HEK293 (cell line): ENCODE results near the gene ITGA5.

Experiments used
- CTCF ChIA-PET: fragments of 350-600 bp; formaldehyde crosslinking; extraction: SDS; loops from one replicate; lab custom pipeline; 2021; ENCODE audit warnings: antibody characterized with exemption; lab: Yijun Ruan, JAX
- POLR2A ChIA-PET: fragments of 300-600 bp; formaldehyde crosslinking; extraction: SDS; loops from one replicate; lab custom pipeline; 2020; ENCODE audit warnings: antibody characterized with exemption, inconsistent platforms; lab: Yijun Ruan, JAX
- H3K27ac ChIP-seq: fragments of 200-500 bp; sonication (Bioruptor generic); 2 replicates; pipeline ENCODE4 v1.5.1; 2014; ENCODE audit warnings: low read depth, low read length, control low read depth, inconsistent platforms; ENCODE audit errors: extremely low read depth
- H3K36me3 ChIP-seq, 2 experiments: fragments of 200-500 bp in 1 of 2; sonication (Bioruptor generic) in 1 of 2; 1 replicate in 1 of 2; 2 replicates in 1 of 2; pipeline ENCODE4 v1.5.1; 2014 to 2017; ENCODE audit warnings: inconsistent platforms in 2 of 2, low read length in 2 of 2; ENCODE audit not compliant: control insufficient read depth in 2 of 2, insufficient read depth in 1 of 2
- H3K4me1 ChIP-seq: fragments of 200-500 bp; sonication (Bioruptor generic); 2 replicates; pipeline ENCODE4 v1.5.1; 2014; ENCODE audit warnings: mild to moderate bottlenecking, low read length, inconsistent platforms; ENCODE audit not compliant: control insufficient read depth, insufficient read depth
- H3K4me3 ChIP-seq: 2 replicates; pipeline ENCODE4 v1.5.1; 2011; ENCODE audit warnings: low read depth, mild to moderate bottlenecking, control low read depth, low read length, moderate library complexity
- H3K9me3 ChIP-seq: fragments of 200-500 bp; sonication (Bioruptor generic); 2 replicates; pipeline ENCODE4 v1.5.1; 2014; ENCODE audit warnings: low read depth, low read length, inconsistent platforms; ENCODE audit not compliant: control insufficient read depth, insufficient read depth
- MZF1 ChIP-seq: fragments of 450-650 bp; formaldehyde crosslinking; IDR thresholded peaks from 2 replicates; pipeline ENCODE4 v1.5.1; 2017; ENCODE audit warnings: missing biosample characterization, missing genetic modification characterization, borderline replicate concordance
- PRDM1 ChIP-seq: fragments of 450-650 bp; formaldehyde crosslinking; IDR thresholded peaks from 2 replicates; pipeline ENCODE4; 2016; ENCODE audit warnings: missing biosample characterization, missing genetic modification characterization
- ZBTB17 ChIP-seq: fragments of 450-650 bp; formaldehyde crosslinking; IDR thresholded peaks from 2 replicates; pipeline ENCODE4 v1.5.1; 2016; ENCODE audit warnings: missing biosample characterization, missing genetic modification characterization
- ZBTB48 ChIP-seq: fragments of 450-650 bp; formaldehyde crosslinking; IDR thresholded peaks from 2 replicates; pipeline ENCODE4 v1.5.1; 2016; ENCODE audit warnings: missing biosample characterization, missing genetic modification characterization
- ZFHX2 ChIP-seq: fragments of 450-650 bp; formaldehyde crosslinking; conservative IDR thresholded peaks from 2 replicates; pipeline ENCODE4 v1.5.1; 2016; ENCODE audit warnings: missing biosample characterization, missing genetic modification characterization
- ZFP41 ChIP-seq: fragments of 450-650 bp; formaldehyde crosslinking; IDR thresholded peaks from 2 replicates; pipeline ENCODE4 v1.5.1; 2016; ENCODE audit warnings: missing biosample characterization, missing genetic modification characterization, borderline replicate concordance
- ZFP69B ChIP-seq: fragments of 450-650 bp; formaldehyde crosslinking; IDR thresholded peaks from 2 replicates; pipeline ENCODE4 v1.5.1; 2016; ENCODE audit warnings: missing biosample characterization, missing genetic modification characterization
- ZNF10 ChIP-seq: fragments of 450-650 bp; formaldehyde crosslinking; IDR thresholded peaks from 2 replicates; pipeline ENCODE4 v1.5.1; 2017; ENCODE audit warnings: missing biosample characterization, missing genetic modification characterization
- ZNF121 ChIP-seq: fragments of 450-650 bp; formaldehyde crosslinking; IDR thresholded peaks from 2 replicates; pipeline ENCODE4 v1.5.1; 2016; ENCODE audit warnings: missing biosample characterization, missing genetic modification characterization
- ZNF184 ChIP-seq: fragments of 450-650 bp; IDR thresholded peaks from 2 replicates; pipeline ENCODE4 v1.5.1; 2018; ENCODE audit warnings: missing biosample characterization, mild to moderate bottlenecking, missing genetic modification characterization
- ZNF2 ChIP-seq: fragments of 450-650 bp; formaldehyde crosslinking; IDR thresholded peaks from 2 replicates; pipeline ENCODE4 v1.5.1; 2016; ENCODE audit warnings: missing biosample characterization, missing genetic modification characterization
- ZNF223 ChIP-seq: fragments of 450-650 bp; formaldehyde crosslinking; IDR thresholded peaks from 2 replicates; pipeline ENCODE4 v1.5.1; 2016; ENCODE audit warnings: missing biosample characterization, missing genetic modification characterization
- ZNF596 ChIP-seq: fragments of 450-650 bp; IDR thresholded peaks from 2 replicates; pipeline ENCODE4 v1.5.0; 2018; ENCODE audit warnings: missing biosample characterization, mild to moderate bottlenecking, missing genetic modification characterization, moderate library complexity
- ZSCAN23 ChIP-seq: fragments of 450-650 bp; formaldehyde crosslinking; IDR thresholded peaks from 2 replicates; pipeline ENCODE4 v1.5.1; 2016; ENCODE audit warnings: missing biosample characterization, missing genetic modification characterization
- TF ChIP-seq, protein P1 (sequence below): fragments of 450-650 bp; formaldehyde crosslinking; conservative IDR thresholded peaks from 2 replicates; pipeline ENCODE4 v1.5.1; 2016; ENCODE audit warnings: low read depth, missing biosample characterization, missing genetic modification characterization
- TF ChIP-seq, protein P2 (sequence below): fragments of 450-650 bp; formaldehyde crosslinking; IDR thresholded peaks from 2 replicates; pipeline ENCODE4 v1.5.1; 2016; ENCODE audit warnings: missing biosample characterization, missing genetic modification characterization
- TF ChIP-seq, protein P3 (sequence below): fragments of 450-650 bp; formaldehyde crosslinking; optimal IDR thresholded peaks from 2 replicates; pipeline ENCODE3; 2016; ENCODE audit warnings: missing biosample characterization, mild to moderate bottlenecking, missing genetic modification characterization
- TF ChIP-seq, protein P4 (sequence below): fragments of 450-650 bp; formaldehyde crosslinking; IDR thresholded peaks from 2 replicates; pipeline ENCODE4 v1.5.1; 2016; ENCODE audit warnings: missing biosample characterization, missing genetic modification characterization
- TF ChIP-seq, protein P5 (sequence below): fragments of 450-650 bp; formaldehyde crosslinking; IDR thresholded peaks from 2 replicates; pipeline ENCODE4 v1.5.1; 2016; ENCODE audit warnings: missing biosample characterization, missing genetic modification characterization
- TF ChIP-seq, protein P6 (sequence below): fragments of 450-650 bp; formaldehyde crosslinking; IDR thresholded peaks from 2 replicates; pipeline ENCODE4 v1.5.1; 2017; ENCODE audit warnings: missing biosample characterization, missing genetic modification characterization

ITGA5 gene

DNA sequence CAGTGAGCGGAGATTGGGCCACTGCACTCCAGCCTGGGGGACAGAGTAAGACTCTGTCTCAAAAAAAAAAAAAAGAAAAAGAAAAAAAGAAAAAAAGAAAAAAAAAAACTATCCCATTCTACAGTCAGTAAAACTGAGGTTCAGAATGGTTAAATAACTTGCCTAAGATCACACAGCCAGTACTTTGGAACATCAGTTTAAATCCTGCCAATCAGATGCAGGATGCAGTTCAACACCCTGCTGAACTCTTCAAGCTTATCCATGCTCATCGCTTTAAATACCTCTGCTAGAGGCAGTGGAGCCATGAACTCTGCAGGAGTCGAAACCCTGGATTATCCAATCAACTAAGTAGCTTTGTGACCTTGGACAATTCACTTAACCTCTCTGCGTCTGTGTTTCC lies 37.9 kb downstream of the ITGA5 start:
- Histone ChIP-seq H3K4me3 (no peak overlapping the region), H3K36me3 (peaks cover 0 to 68% of the 10 kb centered on the region in 2 experiments; a peak in 1 of 3 replicates), H3K9me3 (no peaks in the 10 kb centered on the region)
- ChIA-PET POLR2A (interaction anchor here (0.5 to 2.9 kb wide), 3 partner anchors 10 to 101 kb away, joined by 3 to 16 read pairs (median 9); partner anchors contain the start of genes CBX5 and HNRNPA1), CTCF (interaction anchor here (0.6 to 6.4 kb wide), 33 partner anchors 10 to 1876 kb away, joined by 3 to 85 read pairs (median 5); partner anchors contain the start of gene ITGA5)
- TF ChIP-seq, protein P1, sequence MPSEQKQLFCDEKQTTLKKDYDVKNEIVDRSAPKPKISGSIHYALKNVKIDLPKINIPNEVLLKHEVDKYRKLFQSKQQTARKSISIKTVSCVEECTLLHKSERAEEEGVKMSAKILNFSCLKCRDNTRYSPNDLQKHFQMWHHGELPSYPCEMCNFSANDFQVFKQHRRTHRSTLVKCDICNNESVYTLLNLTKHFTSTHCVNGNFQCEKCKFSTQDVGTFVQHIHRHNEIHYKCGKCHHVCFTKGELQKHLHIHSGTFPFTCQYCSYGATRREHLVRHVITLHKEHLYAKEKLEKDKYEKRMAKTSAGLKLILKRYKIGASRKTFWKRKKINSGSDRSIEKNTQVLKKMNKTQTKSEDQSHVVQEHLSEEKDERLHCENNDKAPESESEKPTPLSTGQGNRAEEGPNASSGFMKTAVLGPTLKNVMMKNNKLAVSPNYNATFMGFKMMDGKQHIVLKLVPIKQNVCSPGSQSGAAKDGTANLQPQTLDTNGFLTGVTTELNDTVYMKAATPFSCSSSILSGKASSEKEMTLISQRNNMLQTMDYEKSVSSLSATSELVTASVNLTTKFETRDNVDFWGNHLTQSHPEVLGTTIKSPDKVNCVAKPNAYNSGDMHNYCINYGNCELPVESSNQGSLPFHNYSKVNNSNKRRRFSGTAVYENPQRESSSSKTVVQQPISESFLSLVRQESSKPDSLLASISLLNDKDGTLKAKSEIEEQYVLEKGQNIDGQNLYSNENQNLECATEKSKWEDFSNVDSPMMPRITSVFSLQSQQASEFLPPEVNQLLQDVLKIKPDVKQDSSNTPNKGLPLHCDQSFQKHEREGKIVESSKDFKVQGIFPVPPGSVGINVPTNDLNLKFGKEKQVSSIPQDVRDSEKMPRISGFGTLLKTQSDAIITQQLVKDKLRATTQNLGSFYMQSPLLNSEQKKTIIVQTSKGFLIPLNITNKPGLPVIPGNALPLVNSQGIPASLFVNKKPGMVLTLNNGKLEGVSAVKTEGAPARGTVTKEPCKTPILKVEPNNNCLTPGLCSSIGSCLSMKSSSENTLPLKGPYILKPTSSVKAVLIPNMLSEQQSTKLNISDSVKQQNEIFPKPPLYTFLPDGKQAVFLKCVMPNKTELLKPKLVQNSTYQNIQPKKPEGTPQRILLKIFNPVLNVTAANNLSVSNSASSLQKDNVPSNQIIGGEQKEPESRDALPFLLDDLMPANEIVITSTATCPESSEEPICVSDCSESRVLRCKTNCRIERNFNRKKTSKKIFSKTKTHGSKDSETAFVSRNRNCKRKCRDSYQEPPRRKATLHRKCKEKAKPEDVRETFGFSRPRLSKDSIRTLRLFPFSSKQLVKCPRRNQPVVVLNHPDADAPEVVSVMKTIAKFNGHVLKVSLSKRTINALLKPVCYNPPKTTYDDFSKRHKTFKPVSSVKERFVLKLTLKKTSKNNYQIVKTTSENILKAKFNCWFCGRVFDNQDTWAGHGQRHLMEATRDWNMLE, result no peak
- TF ChIP-seq PRDM1 (tag by site-specific recombination), result no peak
- TF ChIP-seq, protein P2, sequence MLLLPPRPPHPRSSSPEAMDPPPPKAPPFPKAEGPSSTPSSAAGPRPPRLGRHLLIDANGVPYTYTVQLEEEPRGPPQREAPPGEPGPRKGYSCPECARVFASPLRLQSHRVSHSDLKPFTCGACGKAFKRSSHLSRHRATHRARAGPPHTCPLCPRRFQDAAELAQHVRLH (tag by site-specific recombination), result peak; percentile 51; the same call in 1 of the 2 replicates
- no peak for TF ChIP-seq ZNF10
- TF ChIP-seq, all 188 proteins: peak for 1
- no peak overlapping the region for H3K27ac ChIP-seq
- H3K4me1 ChIP-seq, result peaks cover 6% of the 10 kb centered on the region

DNA sequence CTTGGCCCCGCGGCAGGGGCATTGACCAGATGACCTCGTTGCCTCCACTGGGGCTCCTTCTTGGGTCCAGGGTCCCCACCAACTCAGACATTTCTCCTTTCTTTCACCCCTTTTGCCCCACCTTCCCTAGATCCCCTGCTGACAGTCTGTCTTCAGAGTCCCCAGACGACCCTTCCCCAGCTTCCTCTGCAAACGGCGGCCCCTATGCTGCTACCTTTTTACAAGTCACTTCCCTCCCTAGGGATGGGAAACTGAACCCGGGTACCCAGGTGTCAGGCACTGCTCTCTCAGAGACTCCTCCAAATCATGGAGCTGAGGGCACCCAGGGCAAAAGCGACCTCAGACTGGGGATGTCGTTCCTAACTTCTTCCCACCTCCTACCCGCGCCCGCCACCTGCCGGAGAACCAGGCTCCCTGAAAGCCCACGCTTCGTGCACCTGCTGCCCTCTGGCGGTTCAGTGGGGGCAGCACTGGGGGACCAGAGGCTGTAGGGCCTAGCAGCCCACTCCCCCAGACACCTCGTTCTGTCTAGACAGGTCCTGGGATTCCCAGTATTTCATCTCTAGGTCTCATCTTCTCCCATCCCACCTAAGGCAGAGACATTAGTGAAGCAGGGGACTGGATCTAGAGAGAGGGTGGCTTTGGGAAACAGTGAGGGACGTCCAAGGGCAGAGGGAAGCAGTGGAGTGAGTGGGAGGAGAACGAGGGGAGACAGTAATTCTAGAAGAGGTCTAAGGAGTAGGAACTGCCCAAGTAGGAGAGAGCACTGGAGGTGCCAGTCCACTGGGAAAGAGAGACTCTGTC lies 39.5 kb downstream of the ITGA5 start:
- H3K27ac ChIP-seq, result no peak overlapping the region; the same call in 1 of the 2 replicates
- CTCF ChIA-PET, result interaction anchor here (0.6 to 6.4 kb wide), 71 partner anchors 8 to 1554 kb away, joined by 3 to 85 read pairs (median 5); partner anchors contain the start of genes COPZ1, HOXC10, HOXC4 and ITGA5
- H3K4me3 ChIP-seq, result peak overlapping the region; percentile 42
- TF ChIP-seq ZFP69B (tag by site-specific recombination), result no peak
- TF ChIP-seq, protein P3, sequence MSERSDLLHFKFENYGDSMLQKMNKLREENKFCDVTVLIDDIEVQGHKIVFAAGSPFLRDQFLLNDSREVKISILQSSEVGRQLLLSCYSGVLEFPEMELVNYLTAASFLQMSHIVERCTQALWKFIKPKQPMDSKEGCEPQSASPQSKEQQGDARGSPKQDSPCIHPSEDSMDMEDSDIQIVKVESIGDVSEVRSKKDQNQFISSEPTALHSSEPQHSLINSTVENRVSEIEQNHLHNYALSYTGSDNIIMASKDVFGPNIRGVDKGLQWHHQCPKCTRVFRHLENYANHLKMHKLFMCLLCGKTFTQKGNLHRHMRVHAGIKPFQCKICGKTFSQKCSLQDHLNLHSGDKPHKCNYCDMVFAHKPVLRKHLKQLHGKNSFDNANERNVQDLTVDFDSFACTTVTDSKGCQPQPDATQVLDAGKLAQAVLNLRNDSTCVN (tag by site-specific recombination), result peak; percentile 25
- peak; percentile 92 for TF ChIP-seq ZNF2
- 0 out of 2 replicates have a peak, but pooled peaks have one; percentile 22 for TF ChIP-seq ZNF184 (tag by site-specific recombination)
- TF ChIP-seq ZNF121, result no peak
- no peak for TF ChIP-seq ZFP41 (tag by site-specific recombination)
- TF ChIP-seq, protein P4, sequence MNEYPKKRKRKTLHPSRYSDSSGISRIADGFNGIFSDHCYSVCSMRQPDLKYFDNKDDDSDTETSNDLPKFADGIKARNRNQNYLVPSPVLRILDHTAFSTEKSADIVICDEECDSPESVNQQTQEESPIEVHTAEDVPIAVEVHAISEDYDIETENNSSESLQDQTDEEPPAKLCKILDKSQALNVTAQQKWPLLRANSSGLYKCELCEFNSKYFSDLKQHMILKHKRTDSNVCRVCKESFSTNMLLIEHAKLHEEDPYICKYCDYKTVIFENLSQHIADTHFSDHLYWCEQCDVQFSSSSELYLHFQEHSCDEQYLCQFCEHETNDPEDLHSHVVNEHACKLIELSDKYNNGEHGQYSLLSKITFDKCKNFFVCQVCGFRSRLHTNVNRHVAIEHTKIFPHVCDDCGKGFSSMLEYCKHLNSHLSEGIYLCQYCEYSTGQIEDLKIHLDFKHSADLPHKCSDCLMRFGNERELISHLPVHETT (tag by site-specific recombination), result 0 out of 2 replicates have a peak, but pooled peaks have one; percentile 57
- TF ChIP-seq ZSCAN23 (tag by site-specific recombination), result no peak
- TF ChIP-seq, protein P5, sequence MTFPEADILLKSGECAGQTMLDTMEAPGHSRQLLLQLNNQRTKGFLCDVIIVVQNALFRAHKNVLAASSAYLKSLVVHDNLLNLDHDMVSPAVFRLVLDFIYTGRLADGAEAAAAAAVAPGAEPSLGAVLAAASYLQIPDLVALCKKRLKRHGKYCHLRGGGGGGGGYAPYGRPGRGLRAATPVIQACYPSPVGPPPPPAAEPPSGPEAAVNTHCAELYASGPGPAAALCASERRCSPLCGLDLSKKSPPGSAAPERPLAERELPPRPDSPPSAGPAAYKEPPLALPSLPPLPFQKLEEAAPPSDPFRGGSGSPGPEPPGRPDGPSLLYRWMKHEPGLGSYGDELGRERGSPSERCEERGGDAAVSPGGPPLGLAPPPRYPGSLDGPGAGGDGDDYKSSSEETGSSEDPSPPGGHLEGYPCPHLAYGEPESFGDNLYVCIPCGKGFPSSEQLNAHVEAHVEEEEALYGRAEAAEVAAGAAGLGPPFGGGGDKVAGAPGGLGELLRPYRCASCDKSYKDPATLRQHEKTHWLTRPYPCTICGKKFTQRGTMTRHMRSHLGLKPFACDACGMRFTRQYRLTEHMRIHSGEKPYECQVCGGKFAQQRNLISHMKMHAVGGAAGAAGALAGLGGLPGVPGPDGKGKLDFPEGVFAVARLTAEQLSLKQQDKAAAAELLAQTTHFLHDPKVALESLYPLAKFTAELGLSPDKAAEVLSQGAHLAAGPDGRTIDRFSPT, result peak; percentile 58; the same call in 1 of the 2 replicates
- TF ChIP-seq MZF1 (tag by site-specific recombination), result peak; percentile 83
- peak; percentile 96 for TF ChIP-seq ZFHX2 (tag by site-specific recombination)
- TF ChIP-seq ZBTB48 (tag by site-specific recombination), result peak; percentile 79
- peak; percentile 63; the same call in 1 of the 2 replicates for TF ChIP-seq ZNF223 (tag by site-specific recombination)
- TF ChIP-seq ZNF596 (tag by site-specific recombination), result 0 out of 2 replicates have a peak, but pooled peaks have one; percentile 18
- peak; percentile 75; the same call in 1 of the 2 replicates for TF ChIP-seq ZBTB17 (tag by site-specific recombination)
- TF ChIP-seq, protein P6, sequence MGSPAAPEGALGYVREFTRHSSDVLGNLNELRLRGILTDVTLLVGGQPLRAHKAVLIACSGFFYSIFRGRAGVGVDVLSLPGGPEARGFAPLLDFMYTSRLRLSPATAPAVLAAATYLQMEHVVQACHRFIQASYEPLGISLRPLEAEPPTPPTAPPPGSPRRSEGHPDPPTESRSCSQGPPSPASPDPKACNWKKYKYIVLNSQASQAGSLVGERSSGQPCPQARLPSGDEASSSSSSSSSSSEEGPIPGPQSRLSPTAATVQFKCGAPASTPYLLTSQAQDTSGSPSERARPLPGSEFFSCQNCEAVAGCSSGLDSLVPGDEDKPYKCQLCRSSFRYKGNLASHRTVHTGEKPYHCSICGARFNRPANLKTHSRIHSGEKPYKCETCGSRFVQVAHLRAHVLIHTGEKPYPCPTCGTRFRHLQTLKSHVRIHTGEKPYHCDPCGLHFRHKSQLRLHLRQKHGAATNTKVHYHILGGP (tag by site-specific recombination), result no peak

More for the DNA sequence above, 39.5 kb downstream of the ITGA5 start:
- Histone ChIP-seq H3K36me3 (peaks cover 0 to 81% of the 10 kb centered on the region in 2 experiments; a peak in 1 of 3 replicates), H3K9me3 (no peaks in the 10 kb centered on the region), H3K4me1 (peaks cover 6% of the 10 kb centered on the region)
- POLR2A ChIA-PET, result interaction anchor here (0.6 to 2.9 kb wide), 13 partner anchors 9 to 362 kb away, joined by 3 to 16 read pairs (median 3); partner anchors contain the start of genes CBX5 and HNRNPA1
